Endometrial microvascular endothelial cells (primary cell): ENCODE data around the gene BABAM2. TPM values are rescaled to one million over a fixed set of nuclear protein-coding genes. Genes with fewer than 3 reads are reported as not detected.
"Not testable (repeated sequence)": the region's sequence is repeated elsewhere in the genome, so short reads cannot be mapped to it uniquely, and the experiment has no call there.

Experiments used
- in situ Hi-C: cut with HindIII; loops from 2 replicates; pipeline ENCODE4 v1.10.0; 2017; ENCODE audit warnings: low sequenced_read_pairs, low pct_unique_long_range_greater_than_20kb; ENCODE audit errors: inconsistent ontology term
- total RNA-seq: library from RNA; depleted of rRNA; stranded (reverse); fragments of >200 nt; gene quantifications from one replicate; pipeline ENCODE4 v1.2.3, GENCODE V29; 2015; ENCODE audit errors: inconsistent ontology term

The BABAM2 gene
- total RNA-seq, 1 donor from 2014 or later: 24.8 TPM

- in situ Hi-C loops: no loop called here
Observed at GRCh38 chr2:28320009-28320365, 429.5 kb downstream of the BABAM2 start.

- in situ Hi-C loops: no loop called here
Observed at GRCh38 chr2:28320371-28320770, 429.8 kb downstream of the BABAM2 start.

GRCh38 chr2:28321426-28321825, 430.9 kb downstream of the BABAM2 start:
- in situ Hi-C loops: no loop called here

GRCh38 chr2:28322051-28322450, 431.5 kb downstream of the BABAM2 start:
- in situ Hi-C loops: no loop called here

GRCh38 chr2:28322456-28322855, 431.9 kb downstream of the BABAM2 start:
- in situ Hi-C loops: no loop called here

GRCh38 chr2:28322981-28323396, 432.5 kb downstream of the BABAM2 start:
- in situ Hi-C loops: no loop called here

- in situ Hi-C loops: no loop called here
Observed at GRCh38 chr2:28325173-28325566, 434.6 kb downstream of the BABAM2 start.

- in situ Hi-C loops: no loop called here
Observed at GRCh38 chr2:28325567-28326468, 435.3 kb downstream of the BABAM2 start.

- in situ Hi-C loops: no loop called here
Observed at GRCh38 chr2:28326469-28326805, 435.9 kb downstream of the BABAM2 start.

- in situ Hi-C loops: no loop called here
Observed at GRCh38 chr2:28326881-28327505, 436.5 kb downstream of the BABAM2 start.

GRCh38 chr2:28327581-28327955, 437.0 kb downstream of the BABAM2 start:
- in situ Hi-C loops: no loop called here

- in situ Hi-C loops: no loop called here
Observed at GRCh38 chr2:28327956-28328922, 437.7 kb downstream of the BABAM2 start.

GRCh38 chr2:28329184-28329583, 438.7 kb downstream of the BABAM2 start:
- in situ Hi-C loops: no loop called here

- in situ Hi-C loops: not testable (repeated sequence)
Observed at GRCh38 chr2:28330722-28331121, 440.2 kb downstream of the BABAM2 start.

GRCh38 chr2:28331797-28332196, 441.3 kb downstream of the BABAM2 start:
- in situ Hi-C loops: not testable (repeated sequence)

GRCh38 chr2:28332696-28333095, 442.2 kb downstream of the BABAM2 start:
- in situ Hi-C loops: no loop called here

- in situ Hi-C loops: no loop called here
Observed at GRCh38 chr2:28333606-28334526, 443.3 kb downstream of the BABAM2 start.

- in situ Hi-C loops: no loop called here
Observed at GRCh38 chr2:28334527-28334894, 444.0 kb downstream of the BABAM2 start.
